Measurements from ENCODE around the gene SIN3B. TPM values are rescaled to one million over a fixed set of nuclear protein-coding genes. Genes with fewer than 3 reads are reported as not detected.

SIN3B gene
- total RNA-seq, 2 experiments from 2014 or later, result 31.4 to 33.6 TPM

- POLR2A ChIA-PET, result no interaction called here
- H3K9me3 Mint-ChIP-seq, result peaks cover 14% of the 10 kb centered on the region
- CTCF ChIA-PET, result interaction anchor here (1.0 kb wide), 1 partner anchor 18 kb away, joined by 4 read pairs; no protein-coding TSS in a partner anchor
- no peaks in the 10 kb centered on the region for H3K27me3 Mint-ChIP-seq
- H3K36me3 Mint-ChIP-seq (ENCODE audit: low read depth), result no peaks in the 10 kb centered on the region
- H3K4me3 Mint-ChIP-seq, result no peak overlapping the region
- no peak for DNase-seq
- no peaks in the 10 kb centered on the region for H3K4me1 Mint-ChIP-seq
- no peak overlapping the region for H3K27ac Mint-ChIP-seq
Measured at GRCh38 chr19:16917401-16917800, 88.2 kb downstream of the SIN3B start.

GRCh38 chr19:16919496-16919895, 90.3 kb downstream of the SIN3B start:
- Mint-ChIP-seq H3K9me3 (peaks cover 5% of the 10 kb centered on the region), H3K27me3 (no peaks in the 10 kb centered on the region), H3K4me3 (no peak overlapping the region), H3K36me3 (ENCODE audit: low read depth) (no peaks in the 10 kb centered on the region), H3K27ac (no peak overlapping the region), H3K4me1 (no peaks in the 10 kb centered on the region)
- no peak for DNase-seq
- POLR2A ChIA-PET, result no interaction called here
- CTCF ChIA-PET, result interaction anchor here (0.6 to 1.0 kb wide), 2 partner anchors 18 to 1073 kb away, joined by 3 read pairs; no protein-coding TSS in a partner anchor

- no peaks in the 10 kb centered on the region for H3K36me3 Mint-ChIP-seq (ENCODE audit: low read depth)
- H3K27ac Mint-ChIP-seq, result no peak overlapping the region
- CTCF ChIA-PET, result no interaction called here
- DNase-seq, result no peak
- H3K27me3 Mint-ChIP-seq, result no peaks in the 10 kb centered on the region
- no peak overlapping the region for H3K4me3 Mint-ChIP-seq
- peaks cover 7% of the 10 kb centered on the region for H3K9me3 Mint-ChIP-seq
- POLR2A ChIA-PET, result no interaction called here
- no peaks in the 10 kb centered on the region for H3K4me1 Mint-ChIP-seq
Measured at GRCh38 chr19:16920816-16921529, 91.8 kb downstream of the SIN3B start.

GRCh38 chr19:16921766-16922591, 92.8 kb downstream of the SIN3B start:
- no peak overlapping the region for H3K27ac Mint-ChIP-seq
- no peaks in the 10 kb centered on the region for H3K4me1 Mint-ChIP-seq
- H3K9me3 Mint-ChIP-seq, result peaks cover 12% of the 10 kb centered on the region
- POLR2A ChIA-PET, result no interaction called here
- H3K4me3 Mint-ChIP-seq, result no peak overlapping the region
- no peaks in the 10 kb centered on the region for H3K27me3 Mint-ChIP-seq
- CTCF ChIA-PET, result no interaction called here
- no peak for DNase-seq
- no peaks in the 10 kb centered on the region for H3K36me3 Mint-ChIP-seq (ENCODE audit: low read depth)

- ChIA-PET POLR2A (no interaction called here), CTCF (no interaction called here)
- Mint-ChIP-seq H3K4me3 (no peak overlapping the region), H3K27ac (no peak overlapping the region), H3K9me3 (peaks cover 17% of the 10 kb centered on the region), H3K4me1 (no peaks in the 10 kb centered on the region), H3K27me3 (no peaks in the 10 kb centered on the region), H3K36me3 (ENCODE audit: low read depth) (no peaks in the 10 kb centered on the region)
- DNase-seq, result no peak
Measured at GRCh38 chr19:16922592-16922934, 93.4 kb downstream of the SIN3B start.

- no peaks in the 10 kb centered on the region for H3K27me3 Mint-ChIP-seq
- H3K27ac Mint-ChIP-seq, result no peak overlapping the region
- H3K4me3 Mint-ChIP-seq, result no peak overlapping the region
- H3K36me3 Mint-ChIP-seq (ENCODE audit: low read depth), result no peaks in the 10 kb centered on the region
- no peaks in the 10 kb centered on the region for H3K4me1 Mint-ChIP-seq
- no peak for DNase-seq
- POLR2A ChIA-PET, result no interaction called here
- H3K9me3 Mint-ChIP-seq, result peaks cover 17% of the 10 kb centered on the region
- CTCF ChIA-PET, result no interaction called here
Measured at GRCh38 chr19:16922949-16923348, 93.8 kb downstream of the SIN3B start.

GRCh38 chr19:16927883-16928282, 98.7 kb downstream of the SIN3B start:
- Mint-ChIP-seq H3K36me3 (ENCODE audit: low read depth) (no peaks in the 10 kb centered on the region), H3K4me3 (no peak overlapping the region), H3K4me1 (no peaks in the 10 kb centered on the region), H3K9me3 (peaks cover 29% of the 10 kb centered on the region), H3K27ac (no peak overlapping the region), H3K27me3 (peaks cover 3% of the 10 kb centered on the region)
- ChIA-PET CTCF (interaction anchor here (0.6 to 1.5 kb wide), 2 partner anchors 11 to 370 kb away, joined by 3 to 5 read pairs; no protein-coding TSS in a partner anchor), POLR2A (no interaction called here)
- no peak for DNase-seq

GRCh38 chr19:16928351-16928750, 99.2 kb downstream of the SIN3B start:
- Mint-ChIP-seq H3K4me1 (no peaks in the 10 kb centered on the region), H3K27me3 (peaks cover 4% of the 10 kb centered on the region), H3K27ac (no peak overlapping the region), H3K4me3 (no peak overlapping the region), H3K9me3 (peaks cover 31% of the 10 kb centered on the region), H3K36me3 (ENCODE audit: low read depth) (no peaks in the 10 kb centered on the region)
- ChIA-PET POLR2A (no interaction called here), CTCF (interaction anchor here (1.5 kb wide), 1 partner anchor 11 kb away, joined by 5 read pairs; no protein-coding TSS in a partner anchor)
- no peak for DNase-seq

- CTCF ChIA-PET, result interaction anchor here (1.5 kb wide), 1 partner anchor 10 kb away, joined by 5 read pairs; no protein-coding TSS in a partner anchor
Measured at GRCh38 chr19:16928916-16929315, 99.7 kb downstream of the SIN3B start.

More at GRCh38 chr19:16928916-16929315, 99.7 kb downstream of the SIN3B start:
- POLR2A ChIA-PET, result no interaction called here
- no peak for DNase-seq
- Mint-ChIP-seq H3K4me3 (no peak overlapping the region), H3K9me3 (peaks cover 36% of the 10 kb centered on the region), H3K36me3 (ENCODE audit: low read depth) (no peaks in the 10 kb centered on the region), H3K27me3 (peaks cover 8% of the 10 kb centered on the region), H3K27ac (no peak overlapping the region), H3K4me1 (no peaks in the 10 kb centered on the region)

Other genes with a start within 250 kb of the SIN3B start
- 10 to 100 TPM; 14.6 to 15.6 TPM for gene MED26, start 201.2 kb upstream of the SIN3B start, total RNA-seq
- 10 to 100 TPM; 58.4 to 59.6 TPM for gene SMIM7, start 169.3 kb upstream of the SIN3B start, total RNA-seq
- gene TMEM38A, start 168.3 kb upstream of the SIN3B start, total RNA-seq, result 1 to 10 TPM; 1.1 to 1.7 TPM
- gene NWD1, start 109.6 kb upstream of the SIN3B start, total RNA-seq, result not detected
- gene F2RL3, start 59.6 kb downstream of the SIN3B start, total RNA-seq, result under 1 TPM; 0.35 to 0.65 TPM
- gene CPAMD8, start 197.4 kb downstream of the SIN3B start, total RNA-seq, result under 1 TPM; 0.22 to 0.60 TPM
- gene HAUS8, start 246.1 kb downstream of the SIN3B start, total RNA-seq, result 10 to 100 TPM; 46.3 to 47.4 TPM
- 100 to 1,000 TPM; 217 to 218 TPM for gene MYO9B, start 246.4 kb downstream of the SIN3B start, total RNA-seq

Data from activated CD4-positive, alpha-beta T cell treated with anti-CD3 and anti-CD28 coated beads, Interleukin-2, amount 10 ng/mL, durations not matched to agents 7 days and 5 days (primary cell).